A549 treated with dexamethasone at 1 μM for 4 hours (cell line): ENCODE results near the gene IQSEC1. TPM values are rescaled to one million over a fixed set of nuclear protein-coding genes. Genes with fewer than 3 reads are reported as not detected.

Experiments used
- total RNA-seq: library from RNA; stranded (reverse); fragments of 200-300 nt; extraction: Qiagen RNA extraction; gene quantifications from 5 replicates; pipeline ENCODE4 v1.2.3, GENCODE V29; 2022

The IQSEC1 gene
- 12.1 to 22.7 TPM (median 21.4 TPM) in 5 replicates for total RNA-seq

DNA sequence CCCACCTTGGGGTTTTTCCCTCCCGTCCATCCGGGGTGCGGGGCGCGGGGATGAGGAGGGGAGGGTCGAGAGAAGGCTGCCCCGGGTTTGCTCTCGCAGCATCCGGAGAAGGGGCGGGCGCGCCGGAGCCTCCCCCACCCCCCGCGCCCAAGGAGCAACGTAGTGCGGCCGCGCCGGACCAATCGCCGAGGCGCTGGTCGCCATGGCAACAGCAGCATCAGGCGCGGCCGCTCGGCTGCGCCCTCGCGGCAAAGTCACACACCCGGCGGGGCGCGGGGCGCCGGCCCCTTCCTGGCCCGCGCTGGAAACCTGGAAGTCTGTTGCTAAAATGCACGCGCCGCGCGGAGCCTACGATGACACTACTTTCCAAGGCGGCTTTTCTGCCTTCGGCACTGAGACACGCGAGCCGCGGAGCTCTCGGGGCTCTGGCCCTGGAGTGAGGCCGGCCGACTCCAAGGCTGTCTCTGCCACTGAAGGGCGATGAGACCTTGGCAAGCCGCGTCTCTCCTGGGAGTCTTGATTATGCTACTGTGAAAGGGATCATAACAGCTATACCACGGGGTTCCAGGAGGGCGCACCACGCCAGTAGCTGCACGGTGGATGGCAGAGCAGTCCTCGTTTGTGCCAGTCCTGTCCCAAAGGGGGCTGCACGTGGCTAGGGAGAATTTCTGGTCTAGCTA lies at the start of gene IQSEC1:
IQSEC1 (minus strand) TSS at position 104 of the 680 bp plus-strand sequence. CDS start 415 bp downstream, outside the sequence.

Other genes with a start within 250 kb of the IQSEC1 start
- gene RPL32, start 231.9 kb downstream of the IQSEC1 start, total RNA-seq, result 2,252 to 2,726 TPM (median 2,282 TPM) in 5 replicates